ENCODE results near the gene SVOPL. TPM values are rescaled to one million over a fixed set of nuclear protein-coding genes. Genes with fewer than 3 reads are reported as not detected.

Gene SVOPL
- total RNA-seq, 1 experiment from 2014 or later: not detected

DNA sequence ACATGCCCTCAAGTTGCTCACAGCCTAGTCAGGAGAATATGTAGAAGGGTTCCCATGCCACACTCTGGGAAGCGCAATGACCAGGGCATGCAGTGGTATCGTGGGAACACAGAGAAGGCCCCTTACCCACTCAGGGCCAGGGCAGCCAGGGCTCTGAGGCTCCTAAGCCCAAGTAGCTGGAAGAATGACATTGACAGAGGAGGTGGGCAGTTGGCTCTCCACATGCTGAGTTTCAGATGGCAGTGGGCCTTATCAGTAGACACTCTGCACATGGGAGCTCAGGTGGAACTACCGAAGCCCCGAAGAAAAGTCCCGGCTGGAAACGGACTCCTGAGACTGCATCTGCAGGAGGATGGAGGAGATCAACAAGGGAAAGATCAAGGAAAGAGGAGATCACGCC, 15.7 kb upstream of the SVOPL start:
- intact Hi-C loops (cut with micrococcal nuclease): no loop called here
- Histone ChIP-seq H2AFZ (ENCODE audit: low read depth, low read length, poor library complexity, severe bottlenecking) (no peak overlapping the region), H3K36me3 (ENCODE audit: control insufficient read depth in 1 of 2, insufficient read depth in 2 of 2, low read length in 2 of 2) (no peaks in the 10 kb centered on the region), H3K9me2 (ENCODE audit: insufficient read depth) (no peaks in the 10 kb centered on the region), H3K79me2 (ENCODE audit: insufficient read depth, low read length) (no peaks in the 10 kb centered on the region), H3K4me3 (replicated peaks in 1 of 2; ENCODE audit: low read depth in 1 of 2, low read length in 2 of 2) (no peak overlapping the region), H3K9ac (ENCODE audit: low read length) (no peak overlapping the region), H3K27me3 (ENCODE audit: insufficient read depth, low read length) (no peaks in the 10 kb centered on the region), H3K4me2 (ENCODE audit: low read length) (no peak overlapping the region), H3K27ac (ENCODE audit: low read depth, low read length) (no peak overlapping the region), H4K20me1 (ENCODE audit: insufficient read depth) (no peaks in the 10 kb centered on the region), H3K9me3 (ENCODE audit: control insufficient read depth in 1 of 2, insufficient read depth in 1 of 2, low read depth in 1 of 2, low read length in 2 of 2) (no peaks in the 10 kb centered on the region), H3K4me1 (ENCODE audit: control insufficient read depth in 1 of 2, insufficient read depth in 2 of 2, low read length in 2 of 2) (no peaks in the 10 kb centered on the region)
- RAD21 ChIA-PET (ENCODE audit: low non-redundant PET in 1 of 2, low total read pairs in 2 of 2, uncharacterized antibody in 2 of 2, unreplicated experiment in 2 of 2): no interaction called here
- POLR2A ChIA-PET: no interaction called here
- no TSS peak for BruUV-seq (replicated peaks)
- CTCF ChIA-PET: no interaction called here
- DNase-seq (ENCODE audit: low read depth, low spot score) (no peak), ATAC-seq (no peak)
- TF ChIP-seq EGR1 (IDR thresholded peaks at IDR 0.05; ENCODE audit: low read depth) (no peak), POLR2A (IDR thresholded peaks at IDR 0.05; ENCODE audit: borderline replicate concordance, extremely low read depth, insufficient read depth, insufficient read length) (no peak), SP1 (IDR thresholded peaks at IDR 0.05; ENCODE audit: low read depth) (no peak), TCF7L2 (IDR thresholded peaks at IDR 0.05; ENCODE audit: borderline replicate concordance, extremely low read depth, insufficient read depth, insufficient read length) (no peak), SRF (IDR thresholded peaks at IDR 0.05; ENCODE audit: low read depth) (no peak), EZH2 (IDR thresholded peaks at IDR 0.05) (no peak), YY1 (IDR thresholded peaks at IDR 0.05; ENCODE audit: extremely low read depth, insufficient replicate concordance, low read depth, low read length) (no peak), FOSL1 (IDR thresholded peaks at IDR 0.05; ENCODE audit: low read depth) (no peak), SIN3A (IDR thresholded peaks at IDR 0.05; ENCODE audit: low read depth) (no peak), JUND (IDR thresholded peaks at IDR 0.05) (no peak)
- TF ChIP-seq, protein P1, sequence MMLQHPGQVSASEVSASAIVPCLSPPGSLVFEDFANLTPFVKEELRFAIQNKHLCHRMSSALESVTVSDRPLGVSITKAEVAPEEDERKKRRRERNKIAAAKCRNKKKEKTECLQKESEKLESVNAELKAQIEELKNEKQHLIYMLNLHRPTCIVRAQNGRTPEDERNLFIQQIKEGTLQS (IDR thresholded peaks at IDR 0.05): no peak
- TF ChIP-seq, protein P2, sequence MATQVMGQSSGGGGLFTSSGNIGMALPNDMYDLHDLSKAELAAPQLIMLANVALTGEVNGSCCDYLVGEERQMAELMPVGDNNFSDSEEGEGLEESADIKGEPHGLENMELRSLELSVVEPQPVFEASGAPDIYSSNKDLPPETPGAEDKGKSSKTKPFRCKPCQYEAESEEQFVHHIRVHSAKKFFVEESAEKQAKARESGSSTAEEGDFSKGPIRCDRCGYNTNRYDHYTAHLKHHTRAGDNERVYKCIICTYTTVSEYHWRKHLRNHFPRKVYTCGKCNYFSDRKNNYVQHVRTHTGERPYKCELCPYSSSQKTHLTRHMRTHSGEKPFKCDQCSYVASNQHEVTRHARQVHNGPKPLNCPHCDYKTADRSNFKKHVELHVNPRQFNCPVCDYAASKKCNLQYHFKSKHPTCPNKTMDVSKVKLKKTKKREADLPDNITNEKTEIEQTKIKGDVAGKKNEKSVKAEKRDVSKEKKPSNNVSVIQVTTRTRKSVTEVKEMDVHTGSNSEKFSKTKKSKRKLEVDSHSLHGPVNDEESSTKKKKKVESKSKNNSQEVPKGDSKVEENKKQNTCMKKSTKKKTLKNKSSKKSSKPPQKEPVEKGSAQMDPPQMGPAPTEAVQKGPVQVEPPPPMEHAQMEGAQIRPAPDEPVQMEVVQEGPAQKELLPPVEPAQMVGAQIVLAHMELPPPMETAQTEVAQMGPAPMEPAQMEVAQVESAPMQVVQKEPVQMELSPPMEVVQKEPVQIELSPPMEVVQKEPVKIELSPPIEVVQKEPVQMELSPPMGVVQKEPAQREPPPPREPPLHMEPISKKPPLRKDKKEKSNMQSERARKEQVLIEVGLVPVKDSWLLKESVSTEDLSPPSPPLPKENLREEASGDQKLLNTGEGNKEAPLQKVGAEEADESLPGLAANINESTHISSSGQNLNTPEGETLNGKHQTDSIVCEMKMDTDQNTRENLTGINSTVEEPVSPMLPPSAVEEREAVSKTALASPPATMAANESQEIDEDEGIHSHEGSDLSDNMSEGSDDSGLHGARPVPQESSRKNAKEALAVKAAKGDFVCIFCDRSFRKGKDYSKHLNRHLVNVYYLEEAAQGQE (IDR thresholded peaks at IDR 0.05; ENCODE audit: low read depth): no peak
- TF ChIP-seq, protein P3, sequence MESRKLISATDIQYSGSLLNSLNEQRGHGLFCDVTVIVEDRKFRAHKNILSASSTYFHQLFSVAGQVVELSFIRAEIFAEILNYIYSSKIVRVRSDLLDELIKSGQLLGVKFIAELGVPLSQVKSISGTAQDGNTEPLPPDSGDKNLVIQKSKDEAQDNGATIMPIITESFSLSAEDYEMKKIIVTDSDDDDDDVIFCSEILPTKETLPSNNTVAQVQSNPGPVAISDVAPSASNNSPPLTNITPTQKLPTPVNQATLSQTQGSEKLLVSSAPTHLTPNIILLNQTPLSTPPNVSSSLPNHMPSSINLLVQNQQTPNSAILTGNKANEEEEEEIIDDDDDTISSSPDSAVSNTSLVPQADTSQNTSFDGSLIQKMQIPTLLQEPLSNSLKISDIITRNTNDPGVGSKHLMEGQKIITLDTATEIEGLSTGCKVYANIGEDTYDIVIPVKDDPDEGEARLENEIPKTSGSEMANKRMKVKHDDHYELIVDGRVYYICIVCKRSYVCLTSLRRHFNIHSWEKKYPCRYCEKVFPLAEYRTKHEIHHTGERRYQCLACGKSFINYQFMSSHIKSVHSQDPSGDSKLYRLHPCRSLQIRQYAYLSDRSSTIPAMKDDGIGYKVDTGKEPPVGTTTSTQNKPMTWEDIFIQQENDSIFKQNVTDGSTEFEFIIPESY (IDR thresholded peaks at IDR 0.05; ENCODE audit: extremely low read depth, insufficient replicate concordance, low read length): no peak
- TF ChIP-seq, protein P4, sequence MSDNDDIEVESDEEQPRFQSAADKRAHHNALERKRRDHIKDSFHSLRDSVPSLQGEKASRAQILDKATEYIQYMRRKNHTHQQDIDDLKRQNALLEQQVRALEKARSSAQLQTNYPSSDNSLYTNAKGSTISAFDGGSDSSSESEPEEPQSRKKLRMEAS (IDR thresholded peaks at IDR 0.05): no peak

Data from HCT116 (cell line).